GM21717 (cell line): ENCODE results near the gene ASTE1.
"Not testable (repeated sequence)": the region's sequence is repeated elsewhere in the genome, so short reads cannot be mapped to it uniquely, and the experiment has no call there.

Experiments
- ATAC-seq: cut with Tn5 transposase; IDR thresholded peaks from one replicate; pipeline ENCODE4 v1.9.1; 2021; ENCODE audit warnings: mild to moderate bottlenecking, moderate library complexity; ENCODE audit not compliant: unreplicated experiment

Gene ASTE1

GRCh38 chr3:131026321-131027151, at the start of gene ASTE1, which contains the start of gene NEK11:
Gene ASTE1 (minus strand): TSS chr3:131026825. CDS start chr3:131025306, 1,519 bp downstream.
Gene NEK11 (plus strand): TSS chr3:131026877. CDS start chr3:131029709, 2,832 bp downstream.
- peak; percentile 99 for ATAC-seq

GRCh38 chr3:131075632-131076328, 49.2 kb upstream of the ASTE1 start:
- peak; percentile 85 for ATAC-seq

DNA sequence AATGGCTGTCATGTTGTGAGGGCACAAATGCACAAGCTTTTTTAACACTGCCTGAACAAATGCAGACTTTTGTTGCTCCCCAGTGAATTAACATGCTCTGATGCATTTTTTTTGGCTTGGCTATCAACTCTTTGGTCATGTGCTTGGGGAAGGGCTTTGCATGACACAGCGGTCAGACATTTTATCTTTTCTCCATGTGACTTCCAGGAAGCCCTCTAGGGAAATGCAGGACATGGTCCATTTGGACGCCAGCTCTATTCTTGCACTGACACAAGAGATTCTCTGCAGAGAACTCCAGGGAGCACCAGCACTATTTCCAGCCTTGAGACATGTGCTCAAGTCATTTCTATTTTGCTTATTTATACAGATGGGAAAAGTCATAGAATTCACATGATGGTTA, 46.2 kb upstream of the ASTE1 start:
- ATAC-seq = no peak

DNA sequence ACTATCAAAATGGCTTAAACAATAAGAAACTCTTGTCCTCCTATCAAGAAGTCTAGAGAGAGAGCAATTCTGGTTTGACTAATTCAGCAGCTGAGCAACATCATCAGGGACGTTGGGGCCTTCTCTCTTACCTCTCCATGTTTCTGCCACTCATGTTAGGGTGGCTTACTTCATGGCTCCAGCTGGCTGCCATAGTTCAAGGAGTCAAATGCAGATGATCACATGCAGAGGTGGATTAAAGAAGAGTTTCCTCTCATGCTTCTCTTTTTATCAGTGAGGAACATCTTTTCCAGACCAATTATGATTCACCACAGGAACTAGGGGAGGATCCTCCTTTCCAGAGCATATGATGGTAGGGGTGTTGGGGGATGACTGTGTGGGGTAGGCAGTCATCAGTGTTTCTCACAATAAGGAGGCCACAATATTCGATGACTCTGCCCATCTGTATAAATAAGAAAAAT, 45.5 kb upstream of the ASTE1 start:
- ATAC-seq = no peak

DNA sequence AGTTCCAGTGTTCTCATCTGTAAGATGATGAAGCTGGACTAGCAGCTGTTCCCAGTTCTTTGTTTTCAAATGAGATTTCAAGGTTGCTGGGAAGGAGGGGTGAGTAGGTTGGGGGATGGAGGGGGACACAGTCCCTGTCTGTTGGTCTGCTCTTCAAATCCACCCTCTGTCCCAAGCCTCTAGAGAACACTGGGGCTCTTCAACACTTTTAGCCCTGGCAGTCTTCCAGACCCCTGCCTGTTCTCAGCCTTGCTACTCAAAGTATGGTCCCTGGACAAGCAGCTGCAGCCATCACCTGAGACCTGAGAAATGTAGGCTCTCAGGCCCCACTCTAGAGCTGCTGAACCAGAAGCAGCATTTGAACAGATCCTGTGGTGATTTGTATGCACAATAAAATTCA, 41.4 kb upstream of the ASTE1 start:
- ATAC-seq = peak; percentile 53

GRCh38 chr3:131053043-131053859, 26.6 kb upstream of the ASTE1 start:
- ATAC-seq = no peak

DNA sequence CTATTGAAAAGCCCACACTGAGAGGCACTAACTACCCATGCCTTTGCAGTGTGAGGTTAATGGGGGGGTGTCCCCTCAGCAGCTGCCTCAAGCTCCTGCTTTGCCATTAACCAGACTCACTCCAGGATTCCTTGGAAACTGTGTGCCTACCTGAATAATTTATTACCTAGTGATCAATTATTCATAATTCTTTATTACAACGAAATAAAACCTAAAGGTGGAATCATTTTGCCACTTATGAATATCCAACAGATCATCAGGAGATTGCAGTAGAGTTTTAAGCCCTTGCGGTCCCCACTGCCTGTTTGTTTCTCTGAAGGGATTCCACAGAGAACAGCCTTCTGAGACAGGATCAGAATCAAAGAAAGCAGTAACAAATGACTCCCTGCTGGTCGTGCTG, 23.4 kb upstream of the ASTE1 start:
- ATAC-seq = no peak

DNA sequence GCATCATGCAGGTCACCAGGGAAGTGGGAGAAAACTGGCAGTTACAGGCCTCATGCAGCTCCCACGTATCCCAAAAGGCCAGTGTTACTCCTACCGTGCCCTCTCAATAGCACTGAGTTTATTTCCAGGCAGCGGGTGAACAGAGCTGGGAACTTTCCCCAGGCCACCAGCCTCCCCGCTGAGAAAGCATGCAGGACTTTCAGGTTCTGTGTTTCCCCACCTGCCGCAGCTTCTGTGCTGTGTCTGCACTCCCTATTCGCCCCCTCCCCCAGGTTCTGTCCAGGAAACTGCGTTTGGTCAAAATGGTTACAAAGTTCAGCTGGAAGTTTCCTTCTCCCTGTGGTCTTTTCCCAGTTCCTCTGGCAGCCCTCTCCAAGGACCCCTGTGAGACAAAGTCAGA, 21.4 kb upstream of the ASTE1 start:
- ATAC-seq = no peak

- no peak for ATAC-seq
Observed at GRCh38 chr3:131047582-131047981, 21.0 kb upstream of the ASTE1 start.

- not testable (repeated sequence) for ATAC-seq
Observed at GRCh38 chr3:131042271-131042985, 15.8 kb upstream of the ASTE1 start.

DNA sequence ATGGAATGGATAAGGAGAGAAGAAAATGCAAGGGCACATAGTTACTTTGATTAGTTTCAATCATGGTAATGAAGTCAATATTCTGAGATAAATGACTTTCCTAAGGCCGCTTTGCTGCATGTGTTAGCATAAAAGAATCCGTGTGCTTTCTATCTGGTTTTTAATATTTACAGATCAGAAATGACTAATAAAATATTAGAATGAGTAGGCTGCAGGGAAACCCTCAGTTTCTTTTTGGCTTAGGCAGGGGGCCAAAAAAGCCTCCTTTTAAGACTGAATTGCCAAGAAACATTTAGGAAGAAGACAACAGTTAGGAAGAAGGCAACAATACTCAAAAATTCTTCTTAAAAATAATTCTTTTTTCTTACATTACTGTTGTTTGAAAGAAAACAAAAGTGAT, 11.7 kb upstream of the ASTE1 start:
- ATAC-seq = no peak

- no peak for ATAC-seq
Observed at GRCh38 chr3:131036986-131037385, 10.4 kb upstream of the ASTE1 start.

DNA sequence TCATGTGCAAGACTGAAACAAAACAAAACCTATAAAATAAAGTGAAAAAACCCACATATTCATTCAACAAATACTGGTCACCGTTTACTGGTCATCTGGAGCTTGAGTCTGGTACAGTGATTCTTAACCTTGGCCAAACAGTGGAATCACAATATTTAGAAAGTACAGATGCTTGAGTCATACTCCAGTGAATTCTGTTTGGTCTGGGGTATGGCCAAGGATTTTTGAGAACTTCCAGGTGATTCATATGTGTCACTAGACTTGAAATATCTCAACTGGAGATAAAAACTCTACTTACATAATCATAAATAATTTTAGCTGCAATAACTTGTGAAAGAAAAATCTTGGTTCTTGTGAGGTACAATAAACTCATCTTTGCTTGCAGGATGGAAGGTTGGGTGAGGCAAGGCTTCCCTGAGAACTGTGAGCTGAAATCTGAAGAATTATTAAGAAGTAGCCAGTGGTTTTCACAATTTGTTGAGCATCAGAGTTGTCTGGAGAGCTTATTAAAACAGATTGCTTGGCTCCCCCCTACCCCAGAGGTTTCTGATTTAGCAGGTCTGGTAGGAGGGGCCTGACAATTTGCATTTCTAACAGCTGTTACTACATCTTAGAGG, 9.7 kb upstream of the ASTE1 start:
- no peak for ATAC-seq

GRCh38 chr3:131033480-131034080, 7.0 kb upstream of the ASTE1 start:
- ATAC-seq = no peak

DNA sequence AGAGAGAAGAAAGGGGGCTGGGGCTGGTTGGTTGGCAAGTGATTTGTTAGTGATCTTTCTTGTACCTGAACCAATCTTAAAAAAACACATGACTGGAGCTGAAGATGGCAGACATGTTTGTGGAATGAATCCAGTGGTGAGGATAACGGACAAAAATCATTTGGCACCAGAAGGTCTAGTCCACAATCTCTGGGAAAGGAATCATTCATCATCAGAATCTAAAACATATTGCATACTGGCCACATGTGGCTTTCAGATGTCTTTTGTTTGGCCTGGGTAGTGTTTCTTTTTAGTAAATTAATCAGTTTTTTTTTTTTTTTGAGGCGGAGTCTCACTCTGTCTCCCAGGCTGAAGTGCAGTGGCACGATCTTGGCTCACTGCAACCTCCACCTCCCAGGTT, 5.0 kb upstream of the ASTE1 start:
- no peak for ATAC-seq

- ATAC-seq = no peak
Observed at GRCh38 chr3:131028844-131029243, 2.2 kb upstream of the ASTE1 start.

DNA sequence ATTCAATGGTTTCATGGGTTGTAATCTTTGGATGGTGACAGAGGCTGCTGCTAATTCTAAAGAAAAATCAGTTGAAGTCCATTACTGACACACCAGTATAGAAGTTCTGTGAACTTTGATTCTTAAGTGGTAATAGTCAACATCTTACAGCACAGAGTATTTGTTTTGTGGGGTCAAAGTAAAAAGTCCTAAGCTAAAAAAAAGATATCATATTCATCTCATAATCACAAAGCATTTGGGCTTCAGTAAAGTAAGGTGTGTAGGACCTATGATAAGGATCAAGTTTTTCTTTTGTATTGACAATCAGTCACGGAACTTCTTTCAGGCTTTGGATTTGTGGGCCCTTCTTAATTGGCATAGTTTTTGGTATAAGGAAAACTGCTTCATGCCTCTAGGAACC, 1.1 kb downstream of the ASTE1 start:
- ATAC-seq = no peak

- ATAC-seq = no peak
Observed at GRCh38 chr3:131020122-131020693, 6.4 kb downstream of the ASTE1 start.

GRCh38 chr3:131018970-131019369, 7.7 kb downstream of the ASTE1 start:
- no peak for ATAC-seq
